Rectal smooth muscle tissue (tissue), 1 donor: ENCODE measurements around the gene C22orf15.

Experiments
- H3K27ac ChIP-seq: one replicate; pipeline ENCODE4 v1.7.0; 2013; ENCODE audit warnings: low read depth, low read length, inconsistent platforms
- H3K27me3 ChIP-seq: one replicate; pipeline ENCODE4 v1.7.0; 2013; ENCODE audit warnings: low read length; ENCODE audit not compliant: control insufficient read depth, insufficient read depth
- H3K36me3 ChIP-seq: one replicate; pipeline ENCODE4 v1.7.0; 2013; ENCODE audit warnings: low read length; ENCODE audit not compliant: control insufficient read depth, insufficient read depth
- H3K4me1 ChIP-seq: one replicate; pipeline ENCODE4 v1.7.0; 2013; ENCODE audit warnings: low read length; ENCODE audit not compliant: control insufficient read depth, insufficient read depth
- H3K4me3 ChIP-seq: one replicate; pipeline ENCODE4 v1.7.0; 2013; ENCODE audit warnings: low read length
- H3K9ac ChIP-seq: one replicate; pipeline ENCODE4 v1.7.0; 2013; ENCODE audit warnings: low read length

Gene C22orf15

DNA sequence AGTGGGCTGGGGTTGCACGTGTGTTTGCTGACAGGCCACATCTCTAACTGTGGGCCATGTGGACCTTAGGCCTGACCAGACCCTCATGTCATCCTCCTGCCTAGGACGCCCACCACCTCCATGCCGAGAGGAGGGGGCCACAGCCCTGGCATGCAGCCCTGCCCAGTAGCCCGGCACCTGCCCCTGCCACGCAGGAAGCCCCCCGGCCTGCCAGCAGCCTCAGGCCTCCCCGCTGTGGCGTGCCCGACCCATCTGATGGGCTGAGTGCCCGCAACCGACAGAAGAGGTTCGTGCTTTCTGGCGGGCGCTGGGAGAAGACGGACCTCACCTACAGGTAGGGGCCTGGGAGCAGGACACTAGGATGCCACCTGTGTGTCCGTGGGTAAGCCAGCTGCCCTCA is 16.3 kb downstream of the C22orf15 start:
- H3K27ac ChIP-seq: no peak overlapping the region
- peaks cover 9% of the 10 kb centered on the region for H3K4me1 ChIP-seq
- no peak overlapping the region for H3K9ac ChIP-seq
- no peaks in the 10 kb centered on the region for H3K27me3 ChIP-seq
- H3K36me3 ChIP-seq: no peaks in the 10 kb centered on the region
- H3K4me3 ChIP-seq: no peak overlapping the region

DNA sequence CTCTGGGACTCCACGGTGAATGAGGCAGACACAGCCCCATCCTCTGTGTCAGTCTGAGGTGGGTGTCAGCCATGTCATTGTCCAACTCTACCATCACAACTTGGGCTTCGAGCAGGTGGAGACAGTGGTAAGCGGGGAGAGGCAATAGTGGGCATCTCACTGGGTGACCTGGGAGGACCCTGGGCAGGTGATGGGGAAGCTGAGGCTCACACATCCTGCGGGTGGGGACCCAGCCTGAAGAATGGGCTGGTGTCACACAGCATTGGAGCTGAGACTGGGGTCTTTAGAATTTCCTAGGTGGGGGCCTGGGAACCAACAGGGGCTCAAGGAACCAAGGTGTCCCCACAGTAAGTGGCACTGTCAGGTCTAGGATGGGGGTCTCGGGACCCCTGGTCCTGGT is 16.9 kb downstream of the C22orf15 start:
- peaks cover 4% of the 10 kb centered on the region for H3K4me1 ChIP-seq
- H3K4me3 ChIP-seq: no peak overlapping the region
- no peak overlapping the region for H3K27ac ChIP-seq
- no peaks in the 10 kb centered on the region for H3K27me3 ChIP-seq
- no peaks in the 10 kb centered on the region for H3K36me3 ChIP-seq
- no peak overlapping the region for H3K9ac ChIP-seq

DNA sequence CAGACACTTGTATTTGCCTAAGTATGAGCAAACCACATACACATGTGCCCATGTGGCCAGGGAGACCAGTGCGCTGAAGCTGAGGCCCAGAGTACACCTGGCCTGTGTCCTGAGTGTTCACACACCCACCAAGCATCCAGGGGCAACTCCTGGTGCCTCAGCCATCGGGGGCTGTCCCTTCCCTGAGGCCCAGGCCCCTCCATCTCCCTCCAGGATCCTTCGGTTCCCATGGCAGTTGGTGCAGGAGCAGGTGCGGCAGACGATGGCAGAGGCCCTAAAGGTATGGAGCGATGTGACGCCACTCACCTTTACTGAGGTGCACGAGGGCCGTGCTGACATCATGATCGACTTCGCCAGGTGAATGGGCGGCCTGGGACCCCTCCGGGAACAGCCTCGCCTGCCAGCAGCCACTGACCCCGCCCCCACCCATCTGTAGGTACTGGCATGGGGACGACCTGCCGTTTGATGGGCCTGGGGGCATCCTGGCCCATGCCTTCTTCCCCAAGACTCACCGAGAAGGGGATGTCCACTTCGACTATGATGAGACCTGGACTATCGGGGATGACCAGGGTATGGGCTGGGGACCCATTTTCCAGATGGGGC is 17.5 kb downstream of the C22orf15 start:
- Histone ChIP-seq H3K9ac (no peak overlapping the region), H3K4me3 (no peak overlapping the region), H3K4me1 (peaks cover 4% of the 10 kb centered on the region), H3K27me3 (no peaks in the 10 kb centered on the region), H3K36me3 (no peaks in the 10 kb centered on the region), H3K27ac (no peak overlapping the region)

DNA sequence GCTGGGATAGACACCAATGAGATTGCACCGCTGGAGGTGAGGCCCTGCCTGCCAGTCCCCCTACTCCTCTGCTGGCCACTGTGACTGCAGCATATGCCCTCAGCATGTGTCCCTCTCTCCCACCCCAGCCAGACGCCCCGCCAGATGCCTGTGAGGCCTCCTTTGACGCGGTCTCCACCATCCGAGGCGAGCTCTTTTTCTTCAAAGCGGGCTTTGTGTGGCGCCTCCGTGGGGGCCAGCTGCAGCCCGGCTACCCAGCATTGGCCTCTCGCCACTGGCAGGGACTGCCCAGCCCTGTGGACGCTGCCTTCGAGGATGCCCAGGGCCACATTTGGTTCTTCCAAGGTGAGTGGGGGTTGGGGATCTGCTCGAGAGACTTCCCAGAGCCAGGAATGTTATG is 18.3 kb downstream of the C22orf15 start:
- no peak overlapping the region for H3K9ac ChIP-seq
- H3K4me3 ChIP-seq: no peak overlapping the region
- H3K27ac ChIP-seq: no peak overlapping the region
- no peaks in the 10 kb centered on the region for H3K27me3 ChIP-seq
- H3K4me1 ChIP-seq: peaks cover 8% of the 10 kb centered on the region
- H3K36me3 ChIP-seq: no peaks in the 10 kb centered on the region

DNA sequence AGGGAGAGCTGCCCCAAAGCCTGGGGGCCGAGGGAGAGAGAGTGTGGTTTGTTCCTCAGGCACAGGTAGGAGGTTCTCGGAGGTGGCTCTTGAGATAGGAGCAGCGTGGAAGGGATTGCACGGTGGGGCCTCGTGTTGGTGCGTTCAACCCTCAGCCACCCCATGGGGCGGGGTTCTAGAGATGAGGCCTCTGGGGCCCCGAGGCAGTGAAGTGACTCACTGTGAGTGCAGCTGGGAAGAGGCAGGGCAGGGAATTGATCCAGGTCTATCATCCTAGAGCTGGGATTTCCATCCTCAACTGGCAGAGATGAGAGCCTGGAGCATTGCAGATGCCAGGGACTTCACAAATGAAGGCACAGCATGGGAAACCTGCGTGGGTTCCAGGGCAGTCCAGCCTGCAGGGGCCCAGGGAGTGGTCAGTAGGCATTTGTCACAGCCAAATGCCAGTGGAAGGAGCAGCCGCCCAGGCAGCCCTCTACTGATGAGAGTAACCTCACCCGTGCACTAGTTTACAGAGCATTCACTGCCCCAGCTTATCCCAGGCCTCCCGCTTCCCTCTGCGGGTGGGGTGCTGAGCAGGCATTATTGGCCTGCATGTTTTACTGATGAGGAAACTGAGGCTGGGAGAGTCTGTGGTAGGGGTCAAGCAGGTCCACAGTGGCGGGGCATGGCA is 18.9 kb downstream of the C22orf15 start:
- no peaks in the 10 kb centered on the region for H3K27me3 ChIP-seq
- H3K4me1 ChIP-seq: peaks cover 14% of the 10 kb centered on the region
- no peak overlapping the region for H3K9ac ChIP-seq
- H3K36me3 ChIP-seq: no peaks in the 10 kb centered on the region
- no peak overlapping the region for H3K4me3 ChIP-seq
- H3K27ac ChIP-seq: no peak overlapping the region

DNA sequence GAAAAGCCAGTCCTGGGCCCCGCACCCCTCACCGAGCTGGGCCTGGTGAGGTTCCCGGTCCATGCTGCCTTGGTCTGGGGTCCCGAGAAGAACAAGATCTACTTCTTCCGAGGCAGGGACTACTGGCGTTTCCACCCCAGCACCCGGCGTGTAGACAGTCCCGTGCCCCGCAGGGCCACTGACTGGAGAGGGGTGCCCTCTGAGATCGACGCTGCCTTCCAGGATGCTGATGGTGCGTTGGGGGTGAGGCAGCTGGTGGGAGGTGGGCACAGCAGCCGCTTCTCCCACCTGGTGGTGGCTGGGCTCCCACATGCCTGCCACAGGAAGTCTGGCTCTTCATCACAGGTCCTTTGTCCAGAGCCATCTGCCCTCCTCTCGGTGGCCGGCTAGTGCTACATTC is 19.5 kb downstream of the C22orf15 start:
- peaks cover 14% of the 10 kb centered on the region for H3K4me1 ChIP-seq
- no peak overlapping the region for H3K27ac ChIP-seq
- H3K9ac ChIP-seq: no peak overlapping the region
- no peak overlapping the region for H3K4me3 ChIP-seq
- H3K36me3 ChIP-seq: no peaks in the 10 kb centered on the region
- no peaks in the 10 kb centered on the region for H3K27me3 ChIP-seq

DNA sequence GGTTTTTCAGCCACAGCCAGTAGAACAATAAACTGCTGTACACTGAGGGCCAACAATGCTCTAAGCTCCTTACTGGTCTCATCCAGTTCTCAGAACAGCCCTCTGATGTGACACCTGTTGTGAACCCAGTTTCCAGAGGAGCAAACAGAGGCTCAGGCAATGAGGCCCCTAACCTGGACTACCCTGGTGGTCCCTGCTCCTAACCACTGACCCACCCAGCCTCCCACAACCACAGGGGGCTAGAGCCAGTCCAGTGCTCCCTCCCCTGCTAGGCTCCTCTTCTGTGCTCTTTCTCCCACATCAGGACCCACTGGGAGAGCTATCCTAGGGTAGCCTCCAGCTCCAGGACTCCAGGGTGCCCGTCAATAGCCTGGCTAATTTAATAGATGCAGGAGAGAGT is 19.9 kb downstream of the C22orf15 start:
- Histone ChIP-seq H3K36me3 (no peaks in the 10 kb centered on the region), H3K4me3 (no peak overlapping the region), H3K27me3 (no peaks in the 10 kb centered on the region), H3K27ac (no peak overlapping the region), H3K4me1 (peaks cover 14% of the 10 kb centered on the region), H3K9ac (no peak overlapping the region)

DNA sequence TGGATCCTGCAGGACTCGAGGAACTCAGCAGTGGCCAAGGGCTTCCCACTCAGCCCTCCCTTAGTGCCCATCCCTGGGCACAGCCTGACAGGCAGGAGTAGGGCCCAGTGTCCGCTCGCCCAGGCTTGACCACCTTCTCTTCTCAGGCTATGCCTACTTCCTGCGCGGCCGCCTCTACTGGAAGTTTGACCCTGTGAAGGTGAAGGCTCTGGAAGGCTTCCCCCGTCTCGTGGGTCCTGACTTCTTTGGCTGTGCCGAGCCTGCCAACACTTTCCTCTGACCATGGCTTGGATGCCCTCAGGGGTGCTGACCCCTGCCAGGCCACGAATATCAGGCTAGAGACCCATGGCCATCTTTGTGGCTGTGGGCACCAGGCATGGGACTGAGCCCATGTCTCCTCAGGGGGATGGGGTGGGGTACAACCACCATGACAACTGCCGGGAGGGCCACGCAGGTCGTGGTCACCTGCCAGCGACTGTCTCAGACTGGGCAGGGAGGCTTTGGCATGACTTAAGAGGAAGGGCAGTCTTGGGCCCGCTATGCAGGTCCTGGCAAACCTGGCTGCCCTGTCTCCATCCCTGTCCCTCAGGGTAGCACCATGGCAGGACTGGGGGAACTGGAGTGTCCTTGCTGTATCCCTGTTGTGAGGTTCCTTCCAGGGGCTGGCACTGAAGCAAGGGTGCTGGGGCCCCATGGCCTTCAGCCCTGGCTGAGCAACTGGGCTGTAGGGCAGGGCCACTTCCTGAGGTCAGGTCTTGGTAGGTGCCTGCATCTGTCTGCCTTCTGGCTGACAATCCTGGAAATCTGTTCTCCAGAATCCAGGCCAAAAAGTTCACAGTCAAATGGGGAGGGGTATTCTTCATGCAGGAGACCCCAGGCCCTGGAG is 20.7 kb downstream of the C22orf15 start:
- Histone ChIP-seq H3K4me1 (peaks cover 16% of the 10 kb centered on the region), H3K27ac (no peak overlapping the region), H3K9ac (no peak overlapping the region), H3K27me3 (no peaks in the 10 kb centered on the region), H3K4me3 (no peak overlapping the region), H3K36me3 (no peaks in the 10 kb centered on the region)

DNA sequence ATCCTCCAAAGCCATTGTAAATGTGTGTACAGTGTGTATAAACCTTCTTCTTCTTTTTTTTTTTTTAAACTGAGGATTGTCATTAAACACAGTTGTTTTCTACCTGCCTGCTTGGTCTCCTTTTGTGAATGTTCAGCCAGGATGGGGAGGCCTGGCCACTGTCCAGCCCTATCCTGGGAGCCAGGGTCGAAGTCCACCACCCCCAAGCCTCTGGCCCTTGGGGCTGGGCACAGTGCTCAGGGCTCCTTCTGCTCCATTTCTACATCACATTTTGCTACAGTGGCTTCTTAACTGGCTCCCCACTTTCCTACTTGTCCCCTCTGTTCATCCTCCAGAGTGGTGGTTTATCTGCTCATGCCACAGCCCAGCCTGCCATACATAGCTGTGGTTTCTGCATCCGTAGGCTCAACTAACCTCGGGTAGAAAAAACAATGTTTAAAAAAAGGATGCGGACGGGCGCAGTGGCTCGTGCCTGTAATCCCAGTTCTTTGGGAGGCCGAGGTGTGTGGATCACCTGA is 21.5 kb downstream of the C22orf15 start:
- Histone ChIP-seq H3K4me3 (no peak overlapping the region), H3K9ac (no peak overlapping the region), H3K27ac (no peak overlapping the region), H3K36me3 (no peaks in the 10 kb centered on the region), H3K27me3 (no peaks in the 10 kb centered on the region), H3K4me1 (peaks cover 16% of the 10 kb centered on the region)

DNA sequence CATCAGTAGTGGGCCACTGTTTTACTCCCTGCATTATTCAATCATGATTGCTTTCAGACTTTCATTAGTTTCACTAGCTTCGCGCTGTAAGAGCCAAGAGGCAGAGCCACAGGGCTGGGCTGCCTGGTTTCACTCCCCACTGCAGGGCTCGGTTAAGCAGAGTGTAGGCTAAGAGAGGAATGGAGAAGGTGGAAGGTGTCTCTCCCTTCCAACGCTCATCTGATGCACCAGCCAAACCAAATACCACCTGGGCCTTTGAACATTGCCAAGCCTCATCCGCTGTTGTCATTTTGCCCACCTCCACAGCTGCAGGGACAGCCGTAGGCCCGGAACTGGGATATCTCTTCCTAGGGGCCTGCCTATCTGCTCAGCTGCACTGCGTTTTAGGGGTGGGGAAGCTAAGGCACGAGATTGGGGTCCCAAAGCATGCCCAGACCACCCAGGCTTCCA is 23.5 kb downstream of the C22orf15 start:
- peak overlapping the region; percentile 61 for H3K4me3 ChIP-seq
- peak overlapping the region; percentile 34 for H3K9ac ChIP-seq
- peaks cover 21% of the 10 kb centered on the region for H3K4me1 ChIP-seq
- no peaks in the 10 kb centered on the region for H3K36me3 ChIP-seq
- H3K27me3 ChIP-seq: no peaks in the 10 kb centered on the region
- peak overlapping the region; percentile 97 for H3K27ac ChIP-seq

DNA sequence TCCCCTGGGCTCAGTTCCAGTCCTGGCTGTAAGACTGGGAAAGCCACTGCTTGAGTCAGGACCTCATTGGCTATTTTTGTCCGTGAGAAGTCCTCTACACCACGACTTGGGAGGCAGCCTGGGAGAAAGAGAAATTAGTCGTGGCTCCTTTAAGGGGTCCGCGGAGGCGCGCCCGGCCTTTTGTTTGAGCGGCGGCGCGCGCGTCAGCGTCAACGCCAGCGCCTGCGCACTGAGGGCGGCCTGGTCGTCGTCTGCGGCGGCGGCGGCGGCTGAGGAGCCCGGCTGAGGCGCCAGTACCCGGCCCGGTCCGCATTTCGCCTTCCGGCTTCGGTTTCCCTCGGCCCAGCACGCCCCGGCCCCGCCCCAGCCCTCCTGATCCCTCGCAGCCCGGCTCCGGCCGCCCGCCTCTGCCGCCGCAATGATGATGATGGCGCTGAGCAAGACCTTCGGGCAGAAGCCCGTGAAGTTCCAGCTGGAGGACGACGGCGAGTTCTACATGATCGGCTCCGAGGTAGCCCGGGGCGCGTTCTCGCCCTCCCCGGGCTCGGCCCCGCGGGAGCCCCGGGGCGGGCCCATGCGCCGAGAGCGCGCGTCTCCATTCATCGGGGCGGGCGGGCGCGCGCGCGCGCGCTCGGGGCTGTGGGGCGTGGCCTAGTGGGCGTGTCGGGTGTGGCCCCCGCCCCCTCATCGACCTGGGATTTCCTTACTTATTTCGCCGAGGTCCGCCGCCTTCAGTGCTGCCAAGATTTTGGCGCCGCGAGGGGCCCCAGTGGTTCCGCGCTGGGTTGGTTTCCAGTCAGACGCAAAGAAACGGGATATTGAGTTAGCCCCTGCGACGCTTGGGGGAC is 24.2 kb downstream of the C22orf15 start, which contains the start of gene SMARCB1:
TSS of gene SMARCB1 (plus strand) at position 215 of the 848 bp plus-strand sequence. CDS start at position 419, 204 bp downstream.
- H3K9ac ChIP-seq: peak within 1 kb of the TSS; percentile 63
- H3K27ac ChIP-seq: peak within 1 kb of the TSS; percentile 97
- peaks cover 26% of the 10 kb centered on the region for H3K4me1 ChIP-seq
- peak within 1 kb of the TSS; percentile 69 for H3K4me3 ChIP-seq
- H3K36me3 ChIP-seq: no peaks in the 10 kb centered on the region
- no peaks in the 10 kb centered on the region for H3K27me3 ChIP-seq

DNA sequence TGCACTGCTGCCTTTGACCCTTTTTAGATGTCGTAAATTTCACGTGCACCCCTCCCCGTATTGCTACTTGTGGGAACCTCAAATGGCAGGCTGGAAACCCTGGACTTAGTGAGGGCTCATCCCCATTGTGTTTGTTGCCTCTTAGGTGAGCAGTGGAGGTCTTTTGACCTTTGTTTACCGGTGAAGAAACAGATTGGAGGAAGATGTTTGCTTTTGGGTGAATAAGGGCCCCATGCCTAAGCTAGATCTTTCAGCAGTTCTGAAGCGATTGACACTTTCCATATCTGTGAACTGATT is 24.8 kb downstream of the C22orf15 start:
- H3K27me3 ChIP-seq: no peaks in the 10 kb centered on the region
- peaks cover 5% of the 10 kb centered on the region for H3K36me3 ChIP-seq
- peak overlapping the region; percentile 41 for H3K27ac ChIP-seq
- H3K9ac ChIP-seq: no peak overlapping the region
- peaks cover 26% of the 10 kb centered on the region for H3K4me1 ChIP-seq
- peak overlapping the region; percentile 69 for H3K4me3 ChIP-seq
